A549 (cell line): ENCODE measurements around the gene SIRT7. TPM values are rescaled to one million over a fixed set of nuclear protein-coding genes. Genes with fewer than 3 reads are reported as not detected.
A peak's percentile ranks its signal among the peaks of the same experiment; 100 is the strongest.

Experiments used
- ATAC-seq, 2 experiments: fragments of 200-7000 bp in 1 of 2; fragments of >200 bp in 1 of 2; cut with Nextera tagmentation in 1 of 2; cut with Tn5 transposase in 1 of 2; 3 replicates each; pipeline versions ENCODE4 v1.8.0 to v1.9.1; 2018 to 2020; ENCODE audit warnings: mild to moderate bottlenecking in 1 of 2, moderate library complexity in 1 of 2
- CTCF ChIA-PET: fragments of 300-600 bp; sonication (Branson Sonifier 250); formaldehyde crosslinking; extraction: SDS; loops from one replicate; lab custom pipeline; 2021; ENCODE audit warnings: antibody characterized with exemption, inconsistent platforms; lab: Yijun Ruan, JAX
- POLR2A ChIA-PET: fragments of 350-600 bp; formaldehyde crosslinking; extraction: SDS; loops from one replicate; lab custom pipeline; 2021; ENCODE audit warnings: antibody characterized with exemption, inconsistent platforms; lab: Yijun Ruan, JAX
- DNase-seq, 2 experiments: peaks; one replicate each; pipeline versions ENCODE4 v3.0.0 to v3.0.0-alpha.2; 2011 to 2016; ENCODE audit warnings: low read depth in 1 of 2, low spot score in 1 of 2
- FAIRE-seq: peaks from 2 replicates; lab custom pipeline; 2011; peaks lifted over from hg19 to GRCh38; lab: Jason Lieb, UNC
- H3K27ac ChIP-seq, 2 experiments: fragments of >200 bp; sonication (Bioruptor Twin); formaldehyde crosslinking; 3 replicates each; pipeline ENCODE4 v1.5.1; 2016 to 2017
- H3K4me1 ChIP-seq: fragments of >200 bp; sonication (Bioruptor Twin); formaldehyde crosslinking; 3 replicates; pipeline ENCODE4 v1.6.1; 2016
- H3K4me2 ChIP-seq: fragments of >200 bp; sonication (Bioruptor Twin); formaldehyde crosslinking; 3 replicates; pipeline ENCODE4 v1.6.1; 2016
- H3K4me3 ChIP-seq: fragments of >200 bp; sonication (Bioruptor Twin); formaldehyde crosslinking; 3 replicates; pipeline ENCODE4 v1.5.1; 2016
- H3K9me3 ChIP-seq: fragments of >200 bp; sonication (Bioruptor Twin); formaldehyde crosslinking; 3 replicates; pipeline ENCODE4 v1.6.1; 2016
- BHLHE40 ChIP-seq: IDR thresholded peaks from 2 replicates; pipeline ENCODE4 v1.6.1; 2012; ENCODE audit warnings: low read depth, low read length, inconsistent platforms
- CBX8 ChIP-seq: fragments of 200-600 bp; sonication (generic); IDR thresholded peaks from 2 replicates; pipeline ENCODE4 v1.6.1; 2016
- CEBPB ChIP-seq, 2 experiments: fragments of >200 bp in 1 of 2; sonication (Bioruptor Twin) in 1 of 2; formaldehyde crosslinking in 1 of 2; IDR thresholded peaks; 2 replicates each; pipeline ENCODE4 v1.6.1; 2012 to 2016
- ESRRA ChIP-seq: fragments of 150-350 bp; IDR thresholded peaks from 2 replicates; pipeline ENCODE4 v1.6.1; 2014; ENCODE audit warnings: mild to moderate bottlenecking, low read length, borderline replicate concordance
- FOSB ChIP-seq: fragments of 250-450 bp; sonication (Bioruptor Pico); IDR thresholded peaks from 2 replicates; pipeline ENCODE4 v1.5.0; 2020; ENCODE audit warnings: mild to moderate bottlenecking, moderate library complexity
- FOXS1 ChIP-seq: fragments of 250-450 bp; sonication (Bioruptor Pico); IDR thresholded peaks from 2 replicates; pipeline ENCODE4 v1.5.0; 2020; ENCODE audit warnings: mild to moderate bottlenecking, moderate library complexity
- HEYL ChIP-seq: fragments of 250-450 bp; sonication (Bioruptor Pico); IDR thresholded peaks from 2 replicates; pipeline ENCODE4 v1.8.0; 2021; ENCODE audit warnings: mild to moderate bottlenecking, moderate library complexity
- HOXA7 ChIP-seq: fragments of 250-450 bp; sonication (Bioruptor Pico); IDR thresholded peaks from 2 replicates; pipeline ENCODE4 v1.5.0; 2020; ENCODE audit warnings: mild to moderate bottlenecking, moderate library complexity
- HOXB13 ChIP-seq: fragments of 250-450 bp; sonication (Bioruptor Pico); IDR thresholded peaks from 2 replicates; pipeline ENCODE4 v1.5.0; 2020; ENCODE audit warnings: low read depth, mild to moderate bottlenecking, moderate library complexity
- JUN ChIP-seq, 2 experiments: fragments of >200 bp; sonication (Bioruptor Twin); formaldehyde crosslinking; IDR thresholded peaks; 2 replicates in 1 of 2; 3 replicates in 1 of 2; pipeline ENCODE4 v1.6.1; 2016 to 2017
- JUNB ChIP-seq: fragments of >200 bp; sonication (Bioruptor Twin); formaldehyde crosslinking; IDR thresholded peaks from 2 replicates; pipeline ENCODE4 v1.6.1; 2016
- KDM1A ChIP-seq: fragments of 200-600 bp; sonication (generic); IDR thresholded peaks from 2 replicates; pipeline ENCODE4 v1.6.1; 2016; ENCODE audit warnings: low read depth, mild to moderate bottlenecking
- MAFK ChIP-seq: fragments of 450-650 bp; IDR thresholded peaks from 2 replicates; pipeline ENCODE4 v1.6.1; 2014; ENCODE audit not compliant: partially characterized antibody
- MYC ChIP-seq: IDR thresholded peaks from 2 replicates; pipeline ENCODE4 v1.6.1; 2012; ENCODE audit warnings: mild to moderate bottlenecking, inconsistent platforms, low read length, improper control_type of control experiment, borderline replicate concordance
- NR3C1 ChIP-seq: fragments of >200 bp; sonication (Bioruptor Twin); formaldehyde crosslinking; IDR thresholded peaks from 3 replicates; pipeline ENCODE4 v1.6.1; 2017
- PHF8 ChIP-seq: fragments of 200-600 bp; sonication (generic); IDR thresholded peaks from 2 replicates; pipeline ENCODE4 v1.6.1; 2016; ENCODE audit warnings: low read depth, mild to moderate bottlenecking, antibody characterized with exemption, moderate library complexity, borderline replicate concordance
- RCOR1 ChIP-seq: fragments of 150-350 bp; IDR thresholded peaks from 2 replicates; pipeline ENCODE4 v1.6.1; 2014; ENCODE audit warnings: antibody characterized with exemption, low read length, low read depth
- RNF2 ChIP-seq: fragments of 200-600 bp; sonication (generic); IDR thresholded peaks from 2 replicates; pipeline ENCODE4 v1.6.1; 2016; ENCODE audit warnings: low read depth, mild to moderate bottlenecking, antibody characterized with exemption, moderate library complexity, borderline replicate concordance
- SMC3 ChIP-seq: fragments of >200 bp; sonication (Bioruptor Twin); formaldehyde crosslinking; IDR thresholded peaks from 3 replicates; pipeline ENCODE4 v1.6.1; 2018; ENCODE audit warnings: inconsistent platforms
- SREBF2 ChIP-seq: fragments of 450-650 bp; IDR thresholded peaks from 2 replicates; pipeline ENCODE4 v1.6.1; 2014; ENCODE audit warnings: mild to moderate bottlenecking, moderate library complexity
- TFCP2L1 ChIP-seq: fragments of 250-450 bp; sonication (Bioruptor Pico); IDR thresholded peaks from 2 replicates; pipeline ENCODE4 v1.5.0; 2021; ENCODE audit warnings: mild to moderate bottlenecking
- TP53 ChIP-seq: fragments of 250-450 bp; sonication (Bioruptor Pico); IDR thresholded peaks from 2 replicates; pipeline ENCODE4 v1.5.0; 2021; ENCODE audit warnings: mild to moderate bottlenecking, moderate library complexity
- ZNF302 ChIP-seq: fragments of 250-450 bp; sonication (Bioruptor Pico); IDR thresholded peaks from 2 replicates; pipeline ENCODE4 v1.9.0; 2021; ENCODE audit warnings: inconsistent platforms, mild to moderate bottlenecking, moderate library complexity
- ZSCAN20 ChIP-seq: fragments of 250-450 bp; sonication (Bioruptor Pico); IDR thresholded peaks from 2 replicates; pipeline ENCODE4 v1.8.0; 2022; ENCODE audit warnings: mild to moderate bottlenecking, moderate library complexity
- whole genome bisulfite sequencing: methylation state at CpG from one replicate; pipeline ENCODE4 v1.1.6; 2017; ENCODE audit errors: missing lambda C conversion rate; 5-methylcytosine and 5-hydroxymethylcytosine counted together
- polyA plus RNA-seq, 4 experiments: library from polyadenylated mRNA; depleted of rRNA in 3 of 4; stranded (reverse); fragments of >200 nt; fragmentation: RNase III in 1 of 4; extraction: RNeasy Plus Mini Kit Qiagen cat#74134 plus additional on column Dnase treatment in 1 of 4; gene quantifications; 2 replicates in 3 of 4; 3 replicates in 1 of 4; pipeline ENCODE4 v1.2.3, GENCODE V29; 2011 to 2017
- TF ChIP-seq, protein P1 (sequence below): fragments of 150-350 bp; IDR thresholded peaks from 2 replicates; pipeline ENCODE4 v1.6.1; 2014; ENCODE audit warnings: low read depth, mild to moderate bottlenecking, low read length
- TF ChIP-seq, protein P2 (sequence below): IDR thresholded peaks from 2 replicates; pipeline ENCODE4 v1.6.1; 2012
- TF ChIP-seq, protein P3 (sequence below): fragments of 200-600 bp; sonication (generic); IDR thresholded peaks from 2 replicates; pipeline ENCODE4 v1.6.1; 2016; ENCODE audit warnings: antibody characterized with exemption, mild to moderate bottlenecking, moderate library complexity
- TF ChIP-seq, protein P4 (sequence below): fragments of 450-650 bp; IDR thresholded peaks from 2 replicates; pipeline ENCODE4 v1.6.1; 2014; ENCODE audit warnings: antibody characterized with exemption
- TF ChIP-seq, protein P5 (sequence below): fragments of >200 bp; sonication (Bioruptor Twin); formaldehyde crosslinking; IDR thresholded peaks from 2 replicates; pipeline ENCODE4 v1.6.1; 2016
- TF ChIP-seq, protein P6 (sequence below): fragments of 250-450 bp; sonication (Bioruptor Pico); IDR thresholded peaks from 2 replicates; pipeline ENCODE4 v1.5.0; 2021; ENCODE audit warnings: mild to moderate bottlenecking, moderate library complexity, borderline replicate concordance
- TF ChIP-seq, protein P7 (sequence below): fragments of >200 bp; sonication (Bioruptor Twin); formaldehyde crosslinking; IDR thresholded peaks from 3 replicates; pipeline ENCODE4 v1.6.1; 2016

The SIRT7 gene
- polyA plus RNA-seq, 2 of the 4 experiments (the other 2 are of a cell fraction) = 9.8 to 35.2 TPM

DNA sequence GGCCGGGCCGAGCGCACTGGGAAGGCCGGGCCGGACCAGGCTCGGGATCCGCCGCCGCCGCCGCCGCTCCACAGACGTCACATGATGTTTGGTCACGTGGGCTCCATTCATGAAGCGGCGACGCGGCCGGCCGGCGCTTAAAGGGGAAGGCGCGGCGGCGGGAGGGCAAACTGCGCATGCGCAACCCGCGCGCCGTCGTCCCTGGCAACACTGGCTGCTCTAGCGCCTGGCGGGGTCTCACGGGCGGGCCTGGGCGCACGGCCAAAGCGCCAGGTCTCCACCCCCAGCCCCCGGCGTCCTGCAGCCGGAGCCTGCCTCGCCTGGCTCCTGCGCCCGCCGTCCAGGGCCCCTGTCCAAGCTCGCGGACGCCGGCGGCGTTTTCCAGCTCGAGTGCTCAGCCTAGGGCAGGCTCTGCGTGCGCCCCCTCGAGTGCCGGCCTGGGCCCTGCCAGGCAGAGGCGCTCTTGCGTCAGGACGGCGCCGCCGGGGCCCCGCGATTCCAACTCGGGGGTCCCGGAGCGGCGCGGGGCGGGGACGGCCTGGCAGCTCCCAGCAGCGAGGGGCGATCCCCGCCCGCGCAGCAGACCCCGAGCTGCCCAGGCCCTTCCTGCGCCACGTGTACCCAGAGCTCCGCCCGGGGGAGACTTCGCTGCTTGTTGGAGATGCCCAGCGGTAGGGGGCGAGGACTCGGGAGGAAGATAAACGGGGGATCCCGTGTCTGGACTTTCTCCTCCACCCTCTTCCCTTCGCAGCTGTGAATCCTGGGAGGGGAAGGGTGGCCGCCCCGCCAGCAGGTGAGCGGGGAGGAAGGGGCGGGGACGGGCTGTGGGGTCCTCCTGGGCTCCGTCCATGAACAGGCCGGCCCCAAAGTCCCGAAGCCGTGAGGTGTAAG is 9.9 kb upstream of the SIRT7 start, which contains the start of gene MAFG:
Gene MAFG (minus strand): TSS at position 83 of the 891 bp plus-strand sequence. CDS start 4,550 bp downstream, outside the sequence.
- peak; percentile 96 to 98 for DNase-seq
- ATAC-seq = peak; percentile 20 to 40
- FAIRE-seq = no peak
- H3K4me1 ChIP-seq = peaks cover 36% of the 10 kb centered on the region
- under 1% methylated on average over 29 of the region's 98 CpGs for WGBS
- CTCF ChIA-PET = interaction anchor here (0.5 to 12.8 kb wide), 24 partner anchors 9 to 627 kb away, joined by 3 to 99 read pairs (median 7); partner anchors contain the start of genes ALYREF, CENPX, NOTUM and NPB
- H3K4me3 ChIP-seq = peak within 1 kb of the TSS; percentile 90
- H3K4me2 ChIP-seq = peak within 1 kb of the TSS; percentile 96
- peak within 1 kb of the TSS; percentile 96 to 98 for H3K27ac ChIP-seq
- no peaks in the 10 kb centered on the region for H3K9me3 ChIP-seq
- POLR2A ChIA-PET = interaction anchor here (0.8 to 1.2 kb wide), 5 partner anchors 8 to 103 kb away, joined by 3 to 6 read pairs (median 3); partner anchors contain the start of genes CENPX and LRRC45
- TF ChIP-seq JUN (IDR thresholded peaks at IDR 0.05) (peak; percentile 53 to 87; a peak in 4 of 5 replicates), SREBF2 (no peak), RNF2 (peak; percentile 42; the same call in 1 of the 2 replicates), MAFK (no peak), CEBPB (IDR thresholded peaks at IDR 0.05) (no peak), TFCP2L1 (CRISPR knock-in tag) (peak; percentile 62; the same call in 1 of the 2 replicates), ESRRA (no peak), ZNF302 (no peak), NR3C1 (no peak), JUNB (no peak), RCOR1 (no peak), HEYL (no peak), SMC3 (peak; percentile 54), CBX8 (no peak), BHLHE40 (no peak), ZSCAN20 (no peak), PHF8 (peak; percentile 70), KDM1A (no peak), MYC (no peak; the same call in 1 of the 2 replicates), HOXA7 (CRISPR knock-in tag) (no peak), FOSB (CRISPR knock-in tag) (no peak), TP53 (CRISPR knock-in tag) (no peak), FOXS1 (CRISPR knock-in tag) (no peak), HOXB13 (CRISPR knock-in tag) (no peak)
- TF ChIP-seq, protein P1, sequence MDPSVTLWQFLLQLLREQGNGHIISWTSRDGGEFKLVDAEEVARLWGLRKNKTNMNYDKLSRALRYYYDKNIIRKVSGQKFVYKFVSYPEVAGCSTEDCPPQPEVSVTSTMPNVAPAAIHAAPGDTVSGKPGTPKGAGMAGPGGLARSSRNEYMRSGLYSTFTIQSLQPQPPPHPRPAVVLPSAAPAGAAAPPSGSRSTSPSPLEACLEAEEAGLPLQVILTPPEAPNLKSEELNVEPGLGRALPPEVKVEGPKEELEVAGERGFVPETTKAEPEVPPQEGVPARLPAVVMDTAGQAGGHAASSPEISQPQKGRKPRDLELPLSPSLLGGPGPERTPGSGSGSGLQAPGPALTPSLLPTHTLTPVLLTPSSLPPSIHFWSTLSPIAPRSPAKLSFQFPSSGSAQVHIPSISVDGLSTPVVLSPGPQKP = no peak
- TF ChIP-seq, protein P2, sequence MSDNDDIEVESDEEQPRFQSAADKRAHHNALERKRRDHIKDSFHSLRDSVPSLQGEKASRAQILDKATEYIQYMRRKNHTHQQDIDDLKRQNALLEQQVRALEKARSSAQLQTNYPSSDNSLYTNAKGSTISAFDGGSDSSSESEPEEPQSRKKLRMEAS = peak; percentile 68
- TF ChIP-seq, protein P3, sequence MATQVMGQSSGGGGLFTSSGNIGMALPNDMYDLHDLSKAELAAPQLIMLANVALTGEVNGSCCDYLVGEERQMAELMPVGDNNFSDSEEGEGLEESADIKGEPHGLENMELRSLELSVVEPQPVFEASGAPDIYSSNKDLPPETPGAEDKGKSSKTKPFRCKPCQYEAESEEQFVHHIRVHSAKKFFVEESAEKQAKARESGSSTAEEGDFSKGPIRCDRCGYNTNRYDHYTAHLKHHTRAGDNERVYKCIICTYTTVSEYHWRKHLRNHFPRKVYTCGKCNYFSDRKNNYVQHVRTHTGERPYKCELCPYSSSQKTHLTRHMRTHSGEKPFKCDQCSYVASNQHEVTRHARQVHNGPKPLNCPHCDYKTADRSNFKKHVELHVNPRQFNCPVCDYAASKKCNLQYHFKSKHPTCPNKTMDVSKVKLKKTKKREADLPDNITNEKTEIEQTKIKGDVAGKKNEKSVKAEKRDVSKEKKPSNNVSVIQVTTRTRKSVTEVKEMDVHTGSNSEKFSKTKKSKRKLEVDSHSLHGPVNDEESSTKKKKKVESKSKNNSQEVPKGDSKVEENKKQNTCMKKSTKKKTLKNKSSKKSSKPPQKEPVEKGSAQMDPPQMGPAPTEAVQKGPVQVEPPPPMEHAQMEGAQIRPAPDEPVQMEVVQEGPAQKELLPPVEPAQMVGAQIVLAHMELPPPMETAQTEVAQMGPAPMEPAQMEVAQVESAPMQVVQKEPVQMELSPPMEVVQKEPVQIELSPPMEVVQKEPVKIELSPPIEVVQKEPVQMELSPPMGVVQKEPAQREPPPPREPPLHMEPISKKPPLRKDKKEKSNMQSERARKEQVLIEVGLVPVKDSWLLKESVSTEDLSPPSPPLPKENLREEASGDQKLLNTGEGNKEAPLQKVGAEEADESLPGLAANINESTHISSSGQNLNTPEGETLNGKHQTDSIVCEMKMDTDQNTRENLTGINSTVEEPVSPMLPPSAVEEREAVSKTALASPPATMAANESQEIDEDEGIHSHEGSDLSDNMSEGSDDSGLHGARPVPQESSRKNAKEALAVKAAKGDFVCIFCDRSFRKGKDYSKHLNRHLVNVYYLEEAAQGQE = no peak
- TF ChIP-seq, protein P4, sequence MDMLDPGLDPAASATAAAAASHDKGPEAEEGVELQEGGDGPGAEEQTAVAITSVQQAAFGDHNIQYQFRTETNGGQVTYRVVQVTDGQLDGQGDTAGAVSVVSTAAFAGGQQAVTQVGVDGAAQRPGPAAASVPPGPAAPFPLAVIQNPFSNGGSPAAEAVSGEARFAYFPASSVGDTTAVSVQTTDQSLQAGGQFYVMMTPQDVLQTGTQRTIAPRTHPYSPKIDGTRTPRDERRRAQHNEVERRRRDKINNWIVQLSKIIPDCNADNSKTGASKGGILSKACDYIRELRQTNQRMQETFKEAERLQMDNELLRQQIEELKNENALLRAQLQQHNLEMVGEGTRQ = peak; percentile 99
- TF ChIP-seq, protein P5, sequence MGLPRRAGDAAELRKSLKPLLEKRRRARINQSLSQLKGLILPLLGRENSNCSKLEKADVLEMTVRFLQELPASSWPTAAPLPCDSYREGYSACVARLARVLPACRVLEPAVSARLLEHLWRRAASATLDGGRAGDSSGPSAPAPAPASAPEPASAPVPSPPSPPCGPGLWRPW = no peak
- TF ChIP-seq, protein P6, sequence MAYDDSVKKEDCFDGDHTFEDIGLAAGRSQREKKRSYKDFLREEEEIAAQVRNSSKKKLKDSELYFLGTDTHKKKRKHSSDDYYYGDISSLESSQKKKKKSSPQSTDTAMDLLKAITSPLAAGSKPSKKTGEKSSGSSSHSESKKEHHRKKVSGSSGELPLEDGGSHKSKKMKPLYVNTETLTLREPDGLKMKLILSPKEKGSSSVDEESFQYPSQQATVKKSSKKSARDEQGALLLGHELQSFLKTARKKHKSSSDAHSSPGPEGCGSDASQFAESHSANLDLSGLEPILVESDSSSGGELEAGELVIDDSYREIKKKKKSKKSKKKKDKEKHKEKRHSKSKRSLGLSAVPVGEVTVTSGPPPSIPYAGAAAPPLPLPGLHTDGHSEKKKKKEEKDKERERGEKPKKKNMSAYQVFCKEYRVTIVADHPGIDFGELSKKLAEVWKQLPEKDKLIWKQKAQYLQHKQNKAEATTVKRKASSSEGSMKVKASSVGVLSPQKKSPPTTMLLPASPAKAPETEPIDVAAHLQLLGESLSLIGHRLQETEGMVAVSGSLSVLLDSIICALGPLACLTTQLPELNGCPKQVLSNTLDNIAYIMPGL = no peak
- TF ChIP-seq, protein P7, sequence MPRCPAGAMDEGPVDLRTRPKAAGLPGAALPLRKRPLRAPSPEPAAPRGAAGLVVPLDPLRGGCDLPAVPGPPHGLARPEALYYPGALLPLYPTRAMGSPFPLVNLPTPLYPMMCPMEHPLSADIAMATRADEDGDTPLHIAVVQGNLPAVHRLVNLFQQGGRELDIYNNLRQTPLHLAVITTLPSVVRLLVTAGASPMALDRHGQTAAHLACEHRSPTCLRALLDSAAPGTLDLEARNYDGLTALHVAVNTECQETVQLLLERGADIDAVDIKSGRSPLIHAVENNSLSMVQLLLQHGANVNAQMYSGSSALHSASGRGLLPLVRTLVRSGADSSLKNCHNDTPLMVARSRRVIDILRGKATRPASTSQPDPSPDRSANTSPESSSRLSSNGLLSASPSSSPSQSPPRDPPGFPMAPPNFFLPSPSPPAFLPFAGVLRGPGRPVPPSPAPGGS = 0 out of 3 replicates have a peak, but pooled peaks have one; percentile 43
